Endometrium (tissue), 2 donors: ENCODE results near the gene MUS81.
"Not testable (repeated sequence)": the region's sequence is repeated elsewhere in the genome, so short reads cannot be mapped to it uniquely, and the experiment has no call there.

Experiments used
- FAIRE-seq: peaks from 2 replicates; lab custom pipeline; 2012; peaks lifted over from hg19 to GRCh38; lab: Jason Lieb, UNC
- donor health status: control.
- donor health status: control.

The MUS81 gene

GRCh38 chr11:65873318-65874156, 13.3 kb downstream of the MUS81 start:
- peak; percentile 80 for FAIRE-seq

DNA sequence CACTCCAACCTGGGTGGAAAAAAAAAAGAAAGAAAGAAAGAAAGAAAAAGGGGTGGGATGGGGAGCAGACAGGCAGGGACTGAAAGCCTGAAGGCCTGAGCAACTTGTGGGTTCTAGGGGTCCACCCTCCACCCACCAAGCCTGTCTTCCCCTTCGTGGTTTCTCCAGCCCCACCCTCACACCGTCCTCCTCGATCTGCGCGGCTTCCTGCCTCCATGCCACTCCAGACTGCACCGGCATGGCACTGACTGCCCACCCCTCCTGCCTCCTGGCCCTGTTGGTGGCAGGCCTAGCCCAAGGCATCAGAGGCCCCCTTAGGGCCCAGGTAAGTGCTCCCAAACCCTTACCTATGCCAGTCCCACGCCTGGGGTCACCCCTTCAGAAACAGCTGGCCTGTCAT, 19.4 kb downstream of the MUS81 start, which contains the start of gene CTSW:
Gene CTSW (plus strand): TSS at position 221 of the 400 bp plus-strand sequence. CDS start 18 bp downstream, at position 239.
- no peak for FAIRE-seq

GRCh38 chr11:65880027-65880426, 19.8 kb downstream of the MUS81 start:
- no peak for FAIRE-seq

DNA sequence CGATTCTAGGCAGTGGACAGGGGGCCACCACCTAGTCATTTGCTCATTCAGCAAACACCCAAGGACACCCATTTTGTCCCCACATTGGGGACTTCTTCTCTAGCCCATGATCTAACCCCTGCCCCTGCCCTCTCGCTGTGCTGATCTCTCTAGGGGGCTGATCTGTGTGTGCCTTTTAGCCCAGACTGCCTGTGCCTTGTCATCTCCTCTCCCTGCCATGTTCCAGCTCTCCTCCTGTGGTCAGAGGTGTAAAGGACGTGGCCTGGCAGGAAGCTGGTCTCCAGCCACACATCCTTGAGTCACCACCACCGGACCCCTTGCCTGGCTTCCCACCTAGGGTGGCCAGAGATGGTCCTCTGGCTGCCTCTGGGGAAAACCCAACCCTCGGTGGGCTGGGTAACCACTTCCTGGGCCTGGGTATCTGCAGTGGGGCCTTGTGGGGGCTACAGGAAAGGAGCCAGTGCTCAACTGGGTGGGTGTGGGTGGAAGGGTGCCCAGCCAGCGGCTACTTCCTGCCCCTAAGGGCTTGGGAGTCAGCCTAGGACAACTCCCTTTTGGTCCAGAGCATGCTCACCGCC, 20.7 kb downstream of the MUS81 start:
- no peak for FAIRE-seq

- FAIRE-seq, result no peak
Observed at GRCh38 chr11:65882120-65883057, 22.2 kb downstream of the MUS81 start.

DNA sequence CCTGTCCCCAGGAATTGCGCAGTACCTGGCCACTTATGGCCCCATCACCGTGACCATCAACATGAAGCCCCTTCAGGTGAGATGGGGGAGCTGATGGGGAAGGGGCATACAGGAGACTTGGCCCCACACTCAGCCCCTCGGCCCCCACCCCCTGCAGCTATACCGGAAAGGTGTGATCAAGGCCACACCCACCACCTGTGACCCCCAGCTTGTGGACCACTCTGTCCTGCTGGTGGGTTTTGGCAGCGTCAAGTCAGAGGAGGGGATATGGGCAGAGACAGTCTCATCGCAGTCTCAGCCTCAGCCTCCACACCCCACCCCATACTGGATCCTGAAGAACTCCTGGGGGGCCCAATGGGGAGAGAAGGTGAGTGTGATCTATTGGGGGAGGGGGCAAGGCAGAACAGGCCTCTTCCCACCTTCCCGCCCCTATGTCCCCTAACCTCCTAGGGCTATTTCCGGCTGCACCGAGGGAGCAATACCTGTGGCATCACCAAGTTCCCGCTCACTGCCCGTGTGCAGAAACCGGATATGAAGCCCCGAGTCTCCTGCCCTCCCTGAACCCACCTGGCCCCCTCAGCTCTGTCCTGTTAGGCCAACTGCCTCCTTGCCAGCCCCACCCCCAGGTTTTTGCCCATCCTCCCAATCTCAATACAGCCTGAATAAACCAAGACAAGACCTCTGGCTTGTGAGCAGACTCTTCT, 23.0 kb downstream of the MUS81 start:
- FAIRE-seq, result no peak

DNA sequence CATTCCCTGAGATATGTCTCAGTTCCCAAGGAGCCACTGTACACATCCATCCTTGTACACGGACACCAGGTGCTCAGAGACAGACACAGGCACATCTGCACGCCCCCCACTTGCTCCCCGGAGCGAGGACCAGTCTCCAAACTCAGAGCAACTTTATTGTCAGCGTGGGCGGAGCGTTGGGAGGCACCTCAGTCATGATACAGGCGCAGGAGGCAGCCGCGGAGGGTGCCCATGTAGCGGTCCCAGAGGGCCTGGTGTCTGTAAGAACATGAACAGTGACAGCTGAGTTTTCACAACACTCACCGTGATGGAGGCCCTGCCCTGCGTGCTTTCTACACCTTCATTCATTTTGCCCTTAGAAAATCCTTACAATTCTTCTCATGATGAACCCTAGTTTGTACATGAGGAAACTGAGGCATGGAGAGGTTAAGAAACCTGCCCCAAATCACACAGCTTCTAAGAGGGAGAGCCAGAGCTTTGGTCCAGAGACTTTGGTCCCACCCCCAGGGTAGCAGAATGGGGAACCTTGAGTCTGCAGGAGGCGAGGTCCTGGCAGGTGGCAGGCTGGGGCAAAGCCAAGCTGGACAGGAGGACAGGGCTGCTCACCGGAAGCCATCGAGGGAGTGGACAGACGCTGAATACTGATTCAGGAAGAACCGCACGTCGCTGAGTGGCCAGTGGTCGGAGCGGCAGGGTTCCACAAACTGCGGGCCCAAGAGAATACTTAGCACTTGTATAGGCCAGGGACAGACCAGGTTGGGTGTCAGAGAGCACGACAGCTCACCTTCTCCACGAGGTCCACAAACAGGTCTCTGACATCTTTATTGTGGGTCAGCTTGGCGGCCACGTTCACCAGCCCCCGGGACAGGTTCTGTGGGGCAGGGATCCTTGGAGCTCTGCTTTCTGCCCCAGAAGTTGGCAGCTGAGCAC, 23.8 kb downstream of the MUS81 start:
- no peak for FAIRE-seq

GRCh38 chr11:65884716-65885092, 24.5 kb downstream of the MUS81 start:
- FAIRE-seq, result no peak

DNA sequence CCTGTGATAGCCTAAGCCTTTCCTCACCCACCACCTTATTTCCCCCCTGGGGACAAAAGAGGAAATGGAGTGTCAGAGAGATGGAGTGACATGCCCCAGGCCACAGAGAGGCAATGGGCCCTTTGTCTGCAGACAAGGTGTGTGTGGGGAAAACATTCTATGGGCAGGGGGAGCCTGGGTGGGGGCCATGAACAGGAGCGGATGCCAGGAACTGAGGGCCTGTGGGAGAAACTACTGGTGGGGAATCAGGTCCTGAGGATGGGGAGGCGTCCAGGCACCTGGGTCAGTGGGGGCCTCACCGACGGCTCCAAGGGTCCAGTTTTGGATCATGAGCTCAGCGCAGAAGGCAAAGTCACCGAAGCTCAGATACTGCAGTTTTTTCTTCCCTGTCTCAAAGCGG, 25.0 kb downstream of the MUS81 start:
- FAIRE-seq, result no peak

DNA sequence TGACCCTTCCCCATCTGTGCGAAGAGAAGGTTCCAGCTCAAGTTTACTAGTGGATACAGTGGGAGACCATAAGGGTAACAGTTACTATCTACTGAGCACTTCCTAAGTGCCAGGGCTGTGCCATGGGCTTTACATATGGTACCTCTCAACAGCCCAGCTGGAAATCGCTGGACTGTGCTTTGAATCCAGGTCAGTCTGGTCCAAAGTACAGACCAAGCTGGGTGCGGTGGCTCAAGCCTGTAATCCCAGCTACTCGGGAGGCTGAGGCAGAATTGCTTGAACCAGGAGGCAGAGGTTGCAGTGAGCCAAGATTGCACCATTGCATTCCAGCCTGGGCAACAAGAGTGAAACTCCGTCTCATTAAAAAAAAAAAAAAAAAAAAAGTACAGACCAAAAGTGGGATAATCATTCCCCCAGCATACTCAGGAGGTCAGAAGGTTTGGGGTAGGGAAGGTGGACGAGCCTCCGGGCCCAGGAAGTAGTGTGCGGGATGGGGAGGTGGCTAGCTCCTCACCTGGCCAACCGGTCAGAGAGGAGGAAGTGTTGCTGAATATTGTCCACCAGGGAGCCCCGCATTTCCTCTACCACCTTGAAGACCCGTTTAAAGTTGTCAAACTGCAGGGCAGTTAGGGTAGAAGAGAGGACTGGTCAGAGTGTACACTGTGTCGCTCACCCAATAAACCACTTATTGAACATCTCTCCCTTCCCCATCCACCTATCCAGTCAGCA, 25.7 kb downstream of the MUS81 start:
- FAIRE-seq, result no peak

GRCh38 chr11:65886826-65887722, 26.8 kb downstream of the MUS81 start:
- FAIRE-seq, result no peak

DNA sequence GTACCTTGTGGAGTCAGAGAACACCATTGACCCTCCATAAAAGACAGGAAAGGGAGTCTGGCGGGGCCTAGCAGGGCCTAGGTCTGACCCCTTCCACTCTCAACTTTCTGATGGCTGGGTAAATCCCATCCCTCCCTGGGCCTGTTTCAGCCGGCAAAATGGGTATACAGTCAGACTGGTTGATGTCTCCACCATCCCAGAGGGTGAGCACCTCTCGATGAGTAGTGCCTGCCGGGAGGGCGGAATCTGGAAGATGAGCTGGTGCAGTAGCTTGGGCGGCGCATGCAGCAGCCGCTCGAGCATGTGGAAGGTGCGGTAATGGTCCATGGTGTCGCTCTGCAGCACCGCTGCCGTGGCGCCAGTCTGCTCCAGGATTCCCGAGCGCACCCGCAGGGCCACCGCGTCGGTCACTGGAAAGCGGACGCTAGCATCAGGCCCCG, 27.5 kb downstream of the MUS81 start:
- no peak for FAIRE-seq

DNA sequence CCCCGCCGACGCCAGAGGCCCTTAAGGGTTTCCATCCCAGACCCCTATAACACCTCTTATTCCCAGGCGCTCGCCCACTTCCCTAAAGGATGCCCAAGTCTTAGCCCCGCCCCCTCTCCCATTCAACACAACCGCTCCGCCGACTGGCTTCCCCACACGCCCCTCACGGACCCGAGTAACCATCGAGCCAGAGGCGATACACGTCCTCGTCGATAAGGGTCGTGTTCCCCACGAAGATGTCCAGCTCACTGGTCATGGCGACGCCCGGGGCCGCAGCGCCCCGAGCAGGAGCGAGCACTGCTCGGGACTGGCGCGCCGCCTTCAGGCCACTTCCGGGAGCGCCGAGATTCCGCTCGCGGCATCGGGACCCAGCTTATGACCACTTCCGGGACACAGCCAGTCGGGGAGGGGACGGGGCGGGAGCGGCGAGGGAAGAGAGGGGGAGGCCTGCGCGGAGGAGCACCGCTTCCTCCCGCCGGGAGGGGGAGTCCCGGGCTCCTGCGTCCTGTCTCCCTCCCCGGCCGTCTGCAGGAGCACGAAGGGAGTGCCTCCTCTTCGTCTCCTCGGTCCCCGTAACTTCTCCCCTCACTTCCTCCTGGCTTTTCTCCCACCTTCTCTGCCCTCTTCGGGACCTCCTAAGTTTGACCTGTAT, 28.1 kb downstream of the MUS81 start, which contains the start of gene FIBP:
Gene FIBP (minus strand): TSS at position 309 of the 652 bp plus-strand sequence. CDS start 53 bp downstream, at position 256.
- FAIRE-seq, result no peak

- no peak for FAIRE-seq
Observed at GRCh38 chr11:65890324-65891218, 30.3 kb downstream of the MUS81 start, which contains the start of gene CCDC85B. Gene CCDC85B (plus strand): TSS chr11:65890673. CDS start chr11:65890784, 111 bp downstream.

DNA sequence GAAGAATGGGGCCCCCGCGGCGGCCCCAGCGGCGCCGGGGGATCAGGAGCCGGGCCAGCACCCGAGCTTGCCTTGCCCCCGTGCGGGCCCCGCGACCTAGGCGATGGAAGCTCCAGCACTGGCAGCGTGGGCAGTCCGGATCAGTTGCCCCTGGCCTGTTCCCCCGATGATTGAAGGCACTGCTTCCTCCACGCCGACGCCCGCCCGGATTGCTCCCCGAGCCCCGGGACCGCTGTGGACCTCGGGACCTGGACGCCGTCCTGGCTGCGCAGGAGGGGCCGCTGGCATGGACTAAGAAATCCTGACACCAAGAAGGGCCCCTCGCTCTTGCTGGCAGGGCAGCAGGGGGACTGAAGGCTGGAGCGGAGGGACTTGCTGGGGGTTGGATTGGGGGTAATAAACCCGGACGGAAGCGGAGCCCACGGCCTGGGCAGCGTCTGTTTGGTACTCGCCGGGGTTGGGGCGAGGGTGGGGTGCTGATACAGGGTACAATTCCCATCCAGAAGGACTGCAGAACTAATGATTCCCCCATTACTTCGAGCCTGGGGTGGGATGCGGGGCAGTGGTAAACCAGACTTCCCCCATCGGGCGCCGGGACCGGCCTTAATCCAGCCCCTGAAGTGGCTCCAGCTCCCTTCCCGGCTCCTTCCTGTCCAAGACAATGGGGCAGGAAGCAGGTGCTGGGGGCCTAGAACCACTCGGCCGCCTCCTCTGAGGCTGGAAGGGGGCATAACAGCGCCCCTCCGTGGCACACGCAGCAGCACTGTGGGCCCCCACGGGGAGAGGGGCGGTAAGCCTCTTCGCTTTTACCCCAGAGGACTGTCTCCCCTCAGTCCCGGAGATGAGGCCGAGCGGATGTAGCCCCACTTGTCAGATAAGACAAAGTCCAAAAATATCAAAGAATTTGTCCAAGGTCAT, 31.2 kb downstream of the MUS81 start:
- no peak for FAIRE-seq

DNA sequence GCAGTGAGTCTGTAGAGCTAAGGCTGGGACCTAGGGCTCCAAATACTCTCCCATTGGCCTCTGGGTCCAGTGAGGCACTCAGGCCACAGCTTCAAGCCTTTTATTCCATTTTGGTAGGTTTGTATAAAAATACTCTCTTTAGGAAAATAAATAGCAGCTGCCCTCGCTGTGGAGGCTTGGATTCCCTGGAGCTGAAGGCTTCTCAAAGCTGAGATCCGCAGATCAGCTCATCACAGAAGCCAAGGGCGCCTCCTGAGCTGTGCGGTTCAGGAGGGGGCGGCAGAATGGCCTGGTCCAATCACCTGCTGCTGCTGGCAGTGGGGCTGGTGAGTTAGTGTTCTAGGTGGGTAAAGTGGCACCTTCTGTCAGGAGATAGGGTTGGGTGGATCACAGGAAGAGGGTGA, 31.9 kb downstream of the MUS81 start:
- not testable (repeated sequence) for FAIRE-seq
